Liver (tissue), 3 donors: Measurements from ENCODE around the gene PANK1.

Source experiments
- EGR1 ChIP-seq, 2 donors: IDR thresholded peaks; 2 replicates each; pipeline ENCODE4 v1.6.1; 2016 to 2018; ENCODE audit warnings: antibody characterized with exemption in 2 of 2, low read depth in 2 of 2
- HNF4A ChIP-seq, 2 donors: conservative IDR thresholded peaks; 2 replicates each; pipeline ENCODE4 v1.6.1; 2016; ENCODE audit warnings: antibody characterized with exemption in 2 of 2, mild to moderate bottlenecking in 2 of 2
- HNF4G ChIP-seq: IDR thresholded peaks from 2 replicates; pipeline ENCODE4 v1.6.1; 2016; ENCODE audit warnings: antibody characterized with exemption
- JUND ChIP-seq, 2 donors: IDR thresholded peaks; 2 replicates each; pipeline ENCODE4 v1.6.1; 2016; ENCODE audit warnings: antibody characterized with exemption in 2 of 2
- NR2F2 ChIP-seq: IDR thresholded peaks from 2 replicates; pipeline ENCODE4 v1.6.1; 2016; ENCODE audit warnings: antibody characterized with exemption
- RAD21 ChIP-seq, 2 donors: IDR thresholded peaks; 2 replicates each; pipeline ENCODE4 v1.6.1; 2016; ENCODE audit warnings: antibody characterized with exemption in 2 of 2, mild to moderate bottlenecking in 2 of 2
- RXRA ChIP-seq, 2 donors: IDR thresholded peaks; 2 replicates each; pipeline ENCODE4 v1.6.1; 2017 to 2018; ENCODE audit warnings: antibody characterized with exemption in 2 of 2, mild to moderate bottlenecking in 1 of 2
- SP1 ChIP-seq: IDR thresholded peaks from 2 replicates; pipeline ENCODE4 v1.6.1; 2018; ENCODE audit warnings: antibody characterized with exemption, mild to moderate bottlenecking
- TAF1 ChIP-seq: conservative IDR thresholded peaks from 2 replicates; pipeline ENCODE4 v1.6.1; 2016; ENCODE audit warnings: antibody characterized with exemption, mild to moderate bottlenecking
- YY1 ChIP-seq: IDR thresholded peaks from 2 replicates; pipeline ENCODE4 v1.6.1; 2016; ENCODE audit warnings: antibody characterized with exemption, mild to moderate bottlenecking
- TF ChIP-seq, protein P1 (sequence below): fragments of 150-350 bp; IDR thresholded peaks from 2 replicates; pipeline ENCODE4 v1.5.1; 2017; ENCODE audit warnings: improper control_type of control experiment, low read depth, low read length; ENCODE audit not compliant: missing input control
- TF ChIP-seq, protein P2 (sequence below): IDR thresholded peaks from 2 replicates; pipeline ENCODE4 v1.6.1; 2016; ENCODE audit warnings: antibody characterized with exemption
- TF ChIP-seq, protein P3 (sequence below): IDR thresholded peaks from 2 replicates; pipeline ENCODE4 v1.6.1; 2016; ENCODE audit warnings: antibody characterized with exemption, mild to moderate bottlenecking
- TF ChIP-seq, protein P4 (sequence below): IDR thresholded peaks from 2 replicates; pipeline ENCODE4 v1.6.1; 2016; ENCODE audit warnings: antibody characterized with exemption
- donor health status: healthy.
- donor health status: healthy.

DNA sequence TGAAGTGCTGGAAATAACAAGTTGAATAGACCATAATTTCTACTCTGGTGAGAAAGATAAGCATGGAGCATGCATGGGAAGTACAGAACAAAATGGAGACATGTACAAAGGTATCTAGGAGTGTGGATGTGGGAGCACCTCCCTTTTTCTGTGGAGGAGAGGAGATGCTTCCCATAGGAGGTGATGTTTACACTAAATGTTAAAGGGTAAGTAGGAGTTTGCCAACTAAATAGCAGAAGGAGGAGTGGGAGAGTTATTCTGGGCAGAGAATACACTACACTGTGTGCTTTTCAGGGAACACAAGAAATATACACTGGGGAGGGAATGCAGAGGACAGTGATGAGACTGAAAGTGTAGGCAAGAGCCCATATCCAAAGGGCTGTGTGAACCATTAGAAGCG, 21.1 kb upstream of the PANK1 start:
- TF ChIP-seq, protein P1, sequence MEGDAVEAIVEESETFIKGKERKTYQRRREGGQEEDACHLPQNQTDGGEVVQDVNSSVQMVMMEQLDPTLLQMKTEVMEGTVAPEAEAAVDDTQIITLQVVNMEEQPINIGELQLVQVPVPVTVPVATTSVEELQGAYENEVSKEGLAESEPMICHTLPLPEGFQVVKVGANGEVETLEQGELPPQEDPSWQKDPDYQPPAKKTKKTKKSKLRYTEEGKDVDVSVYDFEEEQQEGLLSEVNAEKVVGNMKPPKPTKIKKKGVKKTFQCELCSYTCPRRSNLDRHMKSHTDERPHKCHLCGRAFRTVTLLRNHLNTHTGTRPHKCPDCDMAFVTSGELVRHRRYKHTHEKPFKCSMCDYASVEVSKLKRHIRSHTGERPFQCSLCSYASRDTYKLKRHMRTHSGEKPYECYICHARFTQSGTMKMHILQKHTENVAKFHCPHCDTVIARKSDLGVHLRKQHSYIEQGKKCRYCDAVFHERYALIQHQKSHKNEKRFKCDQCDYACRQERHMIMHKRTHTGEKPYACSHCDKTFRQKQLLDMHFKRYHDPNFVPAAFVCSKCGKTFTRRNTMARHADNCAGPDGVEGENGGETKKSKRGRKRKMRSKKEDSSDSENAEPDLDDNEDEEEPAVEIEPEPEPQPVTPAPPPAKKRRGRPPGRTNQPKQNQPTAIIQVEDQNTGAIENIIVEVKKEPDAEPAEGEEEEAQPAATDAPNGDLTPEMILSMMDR = no peak
- TF ChIP-seq, protein P2, sequence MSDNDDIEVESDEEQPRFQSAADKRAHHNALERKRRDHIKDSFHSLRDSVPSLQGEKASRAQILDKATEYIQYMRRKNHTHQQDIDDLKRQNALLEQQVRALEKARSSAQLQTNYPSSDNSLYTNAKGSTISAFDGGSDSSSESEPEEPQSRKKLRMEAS = no peak
- TF ChIP-seq, protein P3, sequence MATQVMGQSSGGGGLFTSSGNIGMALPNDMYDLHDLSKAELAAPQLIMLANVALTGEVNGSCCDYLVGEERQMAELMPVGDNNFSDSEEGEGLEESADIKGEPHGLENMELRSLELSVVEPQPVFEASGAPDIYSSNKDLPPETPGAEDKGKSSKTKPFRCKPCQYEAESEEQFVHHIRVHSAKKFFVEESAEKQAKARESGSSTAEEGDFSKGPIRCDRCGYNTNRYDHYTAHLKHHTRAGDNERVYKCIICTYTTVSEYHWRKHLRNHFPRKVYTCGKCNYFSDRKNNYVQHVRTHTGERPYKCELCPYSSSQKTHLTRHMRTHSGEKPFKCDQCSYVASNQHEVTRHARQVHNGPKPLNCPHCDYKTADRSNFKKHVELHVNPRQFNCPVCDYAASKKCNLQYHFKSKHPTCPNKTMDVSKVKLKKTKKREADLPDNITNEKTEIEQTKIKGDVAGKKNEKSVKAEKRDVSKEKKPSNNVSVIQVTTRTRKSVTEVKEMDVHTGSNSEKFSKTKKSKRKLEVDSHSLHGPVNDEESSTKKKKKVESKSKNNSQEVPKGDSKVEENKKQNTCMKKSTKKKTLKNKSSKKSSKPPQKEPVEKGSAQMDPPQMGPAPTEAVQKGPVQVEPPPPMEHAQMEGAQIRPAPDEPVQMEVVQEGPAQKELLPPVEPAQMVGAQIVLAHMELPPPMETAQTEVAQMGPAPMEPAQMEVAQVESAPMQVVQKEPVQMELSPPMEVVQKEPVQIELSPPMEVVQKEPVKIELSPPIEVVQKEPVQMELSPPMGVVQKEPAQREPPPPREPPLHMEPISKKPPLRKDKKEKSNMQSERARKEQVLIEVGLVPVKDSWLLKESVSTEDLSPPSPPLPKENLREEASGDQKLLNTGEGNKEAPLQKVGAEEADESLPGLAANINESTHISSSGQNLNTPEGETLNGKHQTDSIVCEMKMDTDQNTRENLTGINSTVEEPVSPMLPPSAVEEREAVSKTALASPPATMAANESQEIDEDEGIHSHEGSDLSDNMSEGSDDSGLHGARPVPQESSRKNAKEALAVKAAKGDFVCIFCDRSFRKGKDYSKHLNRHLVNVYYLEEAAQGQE = no peak
- no peak for TF ChIP-seq YY1
- TF ChIP-seq RXRA (IDR thresholded peaks at IDR 0.05) = no peak
- TF ChIP-seq JUND (IDR thresholded peaks at IDR 0.05) = no peak
- no peak for TF ChIP-seq NR2F2
- no peak for TF ChIP-seq TAF1
- TF ChIP-seq SP1 = no peak
- no peak for TF ChIP-seq RAD21 (IDR thresholded peaks at IDR 0.05)
- TF ChIP-seq, protein P4, sequence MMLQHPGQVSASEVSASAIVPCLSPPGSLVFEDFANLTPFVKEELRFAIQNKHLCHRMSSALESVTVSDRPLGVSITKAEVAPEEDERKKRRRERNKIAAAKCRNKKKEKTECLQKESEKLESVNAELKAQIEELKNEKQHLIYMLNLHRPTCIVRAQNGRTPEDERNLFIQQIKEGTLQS = no peak
- TF ChIP-seq HNF4G = no peak
- no peak for TF ChIP-seq HNF4A (conservative IDR thresholded peaks at IDR 0.05)
- no peak for TF ChIP-seq EGR1 (IDR thresholded peaks at IDR 0.05; ENCODE audit: low read depth in 2 of 2)
